ENCODE results near the gene PNPLA5.
"Not testable (repeated sequence)": the region's sequence is repeated elsewhere in the genome, so short reads cannot be mapped to it uniquely, and the experiment has no call there.

The PNPLA5 gene

DNA sequence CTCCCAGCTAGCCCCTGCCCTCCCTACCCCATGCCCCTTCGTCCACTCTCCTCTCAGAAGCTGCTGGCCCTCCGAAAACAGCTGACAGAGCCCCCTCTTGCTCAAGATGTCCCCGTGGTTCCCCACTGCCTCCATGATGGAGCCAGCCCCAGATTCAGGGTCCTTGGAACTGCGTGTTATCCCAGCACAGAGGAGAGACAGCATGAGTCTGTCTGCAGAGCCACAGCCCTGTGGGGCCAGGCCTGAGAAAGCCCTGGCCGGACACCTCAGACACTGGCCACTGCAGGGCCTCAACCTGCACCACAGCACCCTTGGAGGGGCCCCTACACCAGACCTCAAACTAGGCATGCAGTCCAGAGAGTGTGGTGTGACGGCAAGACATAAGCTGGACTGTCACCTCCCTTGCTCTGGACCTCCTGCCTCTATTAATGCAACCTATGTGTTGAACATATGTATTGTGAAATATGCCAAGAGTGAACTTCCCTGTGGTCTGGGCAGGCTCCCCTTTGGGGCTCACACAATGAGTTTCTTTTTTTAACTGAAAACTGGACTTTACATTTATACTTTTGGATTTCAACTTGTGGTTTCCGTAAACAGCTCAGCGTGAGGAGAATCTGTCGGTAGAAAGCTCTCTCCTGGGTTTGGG, 9.6 kb downstream of the PNPLA5 start:
- Histone ChIP-seq H3K27me3 (replicated peaks; ENCODE audit: control insufficient read depth, insufficient read depth, low read length, poor library complexity, severe bottlenecking) (no peaks in the 10 kb centered on the region), H3K4me1 (ENCODE audit: control insufficient read depth, insufficient read depth, low read length, poor library complexity, severe bottlenecking) (no peaks in the 10 kb centered on the region), H3K36me3 (ENCODE audit: control insufficient read depth, insufficient read depth, low read length) (no peaks in the 10 kb centered on the region), H3K4me3 (ENCODE audit: insufficient read depth, low read depth, low read length, poor library complexity, severe bottlenecking) (no peak overlapping the region), H3K27ac (ENCODE audit: insufficient read depth, low read length, poor library complexity, severe bottlenecking) (no peak overlapping the region), H3K9me3 (ENCODE audit: control insufficient read depth, low read length) (no peaks in the 10 kb centered on the region)
- no peak for DNase-seq

DNA sequence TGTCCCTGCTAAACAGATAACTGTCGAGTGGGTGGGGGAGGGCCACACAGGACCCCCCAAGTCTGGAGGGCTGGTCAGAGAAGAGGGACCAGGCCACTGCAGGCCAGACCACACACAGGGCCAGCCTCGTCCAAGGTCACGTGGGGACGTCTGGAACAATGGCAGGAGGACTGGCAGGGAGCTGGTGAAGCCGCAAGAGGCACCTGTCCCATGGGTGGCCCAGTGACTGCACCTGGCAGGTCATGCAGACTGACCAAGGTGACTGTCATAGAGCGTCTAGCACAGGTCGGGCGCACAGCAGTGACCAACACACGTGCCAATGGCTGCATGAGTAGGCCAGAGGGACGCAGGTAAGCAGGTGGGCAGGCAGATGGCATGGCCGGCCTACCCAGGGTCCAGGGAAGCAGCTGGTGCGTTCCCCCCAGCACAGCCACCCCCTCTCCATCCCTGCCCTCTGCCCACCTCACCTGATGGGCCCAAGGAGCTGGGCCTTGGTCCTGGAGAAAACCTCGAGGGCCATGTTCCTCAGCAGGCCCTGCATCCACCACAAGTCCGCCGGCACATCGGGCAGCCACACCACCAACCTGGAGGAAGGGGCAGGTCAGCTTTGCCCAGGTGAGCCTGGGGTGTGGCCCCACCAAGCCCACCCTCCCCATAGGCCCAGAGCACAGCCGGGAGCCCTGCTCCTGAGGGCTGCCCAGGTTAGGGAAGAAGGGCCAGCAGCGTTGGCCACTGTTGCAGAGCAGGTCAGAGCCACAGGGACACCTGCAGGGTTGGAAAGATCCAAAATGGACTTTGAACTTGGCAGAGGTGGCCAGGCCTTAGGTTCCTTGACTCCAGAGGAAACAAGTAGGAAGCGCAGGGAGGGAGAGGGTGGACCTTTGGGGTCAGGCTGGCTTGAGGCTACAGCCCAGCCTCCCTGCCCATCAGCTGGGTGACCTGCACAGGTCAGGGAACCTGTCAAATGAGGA, 10.4 kb downstream of the PNPLA5 start:
- no peak overlapping the region for H3K27ac ChIP-seq (ENCODE audit: insufficient read depth, low read length, poor library complexity, severe bottlenecking)
- no peak overlapping the region for H3K4me3 ChIP-seq (ENCODE audit: insufficient read depth, low read depth, low read length, poor library complexity, severe bottlenecking)
- no peaks in the 10 kb centered on the region for H3K9me3 ChIP-seq (ENCODE audit: control insufficient read depth, low read length)
- no peak for DNase-seq
- no peaks in the 10 kb centered on the region for H3K36me3 ChIP-seq (ENCODE audit: control insufficient read depth, insufficient read depth, low read length)
- H3K4me1 ChIP-seq (ENCODE audit: control insufficient read depth, insufficient read depth, low read length, poor library complexity, severe bottlenecking): no peaks in the 10 kb centered on the region
- H3K27me3 ChIP-seq (replicated peaks; ENCODE audit: control insufficient read depth, insufficient read depth, low read length, poor library complexity, severe bottlenecking): no peaks in the 10 kb centered on the region

DNA sequence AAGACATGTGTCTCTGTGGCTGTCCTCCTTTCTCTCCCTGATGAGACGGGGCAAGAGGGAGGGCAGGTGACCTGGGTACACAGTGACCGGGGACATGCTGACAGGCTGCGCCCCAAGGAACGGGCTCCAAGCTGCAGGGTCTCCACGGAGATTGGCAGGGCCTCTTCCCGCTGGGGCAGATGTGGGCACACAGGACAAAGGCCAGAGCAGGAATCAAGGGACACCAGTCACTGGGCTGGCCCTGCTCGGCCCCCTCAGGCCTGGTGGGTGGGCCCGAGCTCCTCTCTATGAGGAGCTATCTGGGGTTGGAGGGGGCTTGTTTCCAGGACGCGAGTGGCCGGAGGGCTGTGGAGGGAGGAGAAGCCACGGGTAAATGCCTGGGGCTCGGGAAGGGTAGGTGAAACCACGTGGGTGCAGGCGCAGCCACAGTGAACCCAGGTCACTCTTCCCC, 11.2 kb downstream of the PNPLA5 start:
- Histone ChIP-seq H3K4me3 (ENCODE audit: insufficient read depth, low read depth, low read length, poor library complexity, severe bottlenecking) (no peak overlapping the region), H3K4me1 (ENCODE audit: control insufficient read depth, insufficient read depth, low read length, poor library complexity, severe bottlenecking) (no peaks in the 10 kb centered on the region), H3K27me3 (replicated peaks; ENCODE audit: control insufficient read depth, insufficient read depth, low read length, poor library complexity, severe bottlenecking) (no peaks in the 10 kb centered on the region), H3K27ac (ENCODE audit: insufficient read depth, low read length, poor library complexity, severe bottlenecking) (no peak overlapping the region), H3K9me3 (ENCODE audit: control insufficient read depth, low read length) (no peaks in the 10 kb centered on the region), H3K36me3 (ENCODE audit: control insufficient read depth, insufficient read depth, low read length) (no peaks in the 10 kb centered on the region)
- no peak for DNase-seq

DNA sequence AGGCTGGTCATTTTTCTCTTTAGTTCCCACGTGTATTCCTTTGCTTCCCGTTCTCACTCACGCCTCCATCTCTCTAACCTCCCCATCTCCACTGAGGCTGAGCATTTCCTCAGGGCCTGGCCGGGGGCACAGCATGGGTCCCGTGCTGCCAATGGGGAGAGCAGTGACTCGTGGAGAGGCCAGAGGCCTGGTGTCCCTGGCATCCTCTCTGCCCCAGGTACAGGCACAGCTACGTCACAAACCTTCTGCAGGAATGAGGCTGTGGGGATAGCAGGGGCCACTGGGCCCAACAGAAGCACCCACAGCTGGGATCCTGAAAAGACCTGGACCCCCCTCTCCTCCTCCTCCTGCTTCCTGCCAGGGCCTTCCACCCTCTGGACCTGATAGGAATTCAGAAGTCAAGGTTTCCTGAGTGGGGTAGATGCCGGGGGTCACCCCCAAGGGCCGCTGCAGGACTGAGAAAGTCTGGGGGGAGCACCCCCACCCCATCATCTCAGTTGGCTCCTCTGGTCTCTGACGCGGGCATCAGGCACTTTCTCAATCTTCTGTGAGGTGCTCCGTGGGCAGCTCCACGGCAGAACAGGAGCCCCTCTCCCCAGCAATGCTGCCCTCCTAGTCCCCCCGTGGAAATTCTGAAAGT, 11.8 kb downstream of the PNPLA5 start:
- Histone ChIP-seq H3K27me3 (replicated peaks; ENCODE audit: control insufficient read depth, insufficient read depth, low read length, poor library complexity, severe bottlenecking) (no peaks in the 10 kb centered on the region), H3K9me3 (ENCODE audit: control insufficient read depth, low read length) (no peaks in the 10 kb centered on the region), H3K4me3 (ENCODE audit: insufficient read depth, low read depth, low read length, poor library complexity, severe bottlenecking) (no peak overlapping the region), H3K4me1 (ENCODE audit: control insufficient read depth, insufficient read depth, low read length, poor library complexity, severe bottlenecking) (no peaks in the 10 kb centered on the region), H3K27ac (ENCODE audit: insufficient read depth, low read length, poor library complexity, severe bottlenecking) (no peak overlapping the region), H3K36me3 (ENCODE audit: control insufficient read depth, insufficient read depth, low read length) (no peaks in the 10 kb centered on the region)
- no peak for DNase-seq

DNA sequence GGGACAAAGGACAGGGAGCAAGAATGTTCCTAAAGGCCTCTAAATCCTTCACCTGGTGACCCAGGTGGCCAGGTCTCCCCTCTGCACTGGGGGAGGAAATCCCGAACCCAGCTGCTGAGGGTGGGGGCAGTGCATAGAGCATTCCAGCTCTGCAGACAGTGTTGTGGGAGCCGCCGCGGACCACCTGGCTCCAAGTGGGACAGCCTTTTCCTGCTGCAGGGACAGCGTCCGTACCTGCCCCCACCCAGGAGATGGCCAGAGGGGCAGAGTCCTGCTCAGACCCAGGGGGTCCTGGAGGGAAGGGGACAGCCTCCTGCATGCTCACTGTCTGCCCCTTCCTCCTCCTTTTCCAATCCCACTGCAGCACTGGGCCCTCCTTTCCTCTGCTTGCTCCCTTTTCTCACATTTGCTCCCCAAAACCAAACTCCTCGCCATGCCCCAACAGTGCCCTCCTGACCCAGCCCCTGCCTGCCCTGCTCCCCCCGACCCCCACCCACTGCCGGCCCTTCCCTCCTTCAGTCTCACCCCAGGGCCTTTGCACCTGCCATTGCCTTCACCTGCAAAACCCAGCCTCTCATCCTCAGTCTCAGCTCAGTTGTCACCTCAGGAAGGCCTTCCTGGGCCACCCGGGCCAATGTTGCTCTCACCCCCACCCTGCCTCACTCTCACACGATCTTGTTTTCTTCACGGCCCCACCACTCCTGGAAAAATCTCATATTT, 12.8 kb downstream of the PNPLA5 start:
- Histone ChIP-seq H3K9me3 (ENCODE audit: control insufficient read depth, low read length) (no peaks in the 10 kb centered on the region), H3K36me3 (ENCODE audit: control insufficient read depth, insufficient read depth, low read length) (no peaks in the 10 kb centered on the region), H3K27ac (ENCODE audit: insufficient read depth, low read length, poor library complexity, severe bottlenecking) (no peak overlapping the region), H3K27me3 (replicated peaks; ENCODE audit: control insufficient read depth, insufficient read depth, low read length, poor library complexity, severe bottlenecking) (no peaks in the 10 kb centered on the region), H3K4me1 (ENCODE audit: control insufficient read depth, insufficient read depth, low read length, poor library complexity, severe bottlenecking) (no peaks in the 10 kb centered on the region), H3K4me3 (ENCODE audit: insufficient read depth, low read depth, low read length, poor library complexity, severe bottlenecking) (no peak overlapping the region)
- no peak for DNase-seq

DNA sequence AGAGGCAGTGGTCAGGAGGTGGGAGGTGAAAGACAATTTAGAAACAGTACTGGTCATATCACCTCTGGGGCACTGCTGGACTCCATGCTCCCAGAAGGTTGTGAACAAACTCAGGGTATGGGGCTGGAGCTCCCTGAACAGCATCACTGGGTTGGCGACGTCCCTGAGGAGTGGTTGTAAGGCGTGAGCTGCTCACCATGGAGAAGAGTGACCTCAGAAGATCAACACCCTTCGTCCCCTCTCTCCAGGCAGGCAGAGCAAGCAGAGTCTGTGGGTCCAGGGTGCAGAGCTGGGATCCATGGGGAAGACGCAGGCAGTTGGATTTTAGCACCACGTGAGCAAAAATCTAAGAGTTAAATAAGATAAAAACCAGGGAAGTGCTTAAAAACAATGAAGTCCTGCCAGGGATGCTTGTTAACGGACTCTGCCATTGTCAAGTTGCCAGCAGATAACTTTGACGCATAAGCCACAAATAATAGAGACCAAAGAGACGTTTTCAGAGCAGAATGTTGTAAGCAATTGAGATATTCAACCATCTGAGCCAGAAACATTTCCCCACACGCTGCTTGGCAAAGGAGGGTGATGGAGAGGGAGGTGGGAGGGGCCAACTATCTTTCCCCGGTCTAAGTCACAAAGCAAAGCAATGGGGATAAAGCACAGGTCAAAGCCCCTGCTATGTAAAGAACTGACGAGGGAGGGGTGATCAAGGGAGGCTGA, 13.6 kb downstream of the PNPLA5 start:
- H3K27me3 ChIP-seq (replicated peaks; ENCODE audit: control insufficient read depth, insufficient read depth, low read length, poor library complexity, severe bottlenecking): no peaks in the 10 kb centered on the region
- no peaks in the 10 kb centered on the region for H3K36me3 ChIP-seq (ENCODE audit: control insufficient read depth, insufficient read depth, low read length)
- H3K9me3 ChIP-seq (ENCODE audit: control insufficient read depth, low read length): no peaks in the 10 kb centered on the region
- H3K27ac ChIP-seq (ENCODE audit: insufficient read depth, low read length, poor library complexity, severe bottlenecking): no peak overlapping the region
- H3K4me3 ChIP-seq (ENCODE audit: insufficient read depth, low read depth, low read length, poor library complexity, severe bottlenecking): no peak overlapping the region
- H3K4me1 ChIP-seq (ENCODE audit: control insufficient read depth, insufficient read depth, low read length, poor library complexity, severe bottlenecking): no peaks in the 10 kb centered on the region
- DNase-seq: no peak

DNA sequence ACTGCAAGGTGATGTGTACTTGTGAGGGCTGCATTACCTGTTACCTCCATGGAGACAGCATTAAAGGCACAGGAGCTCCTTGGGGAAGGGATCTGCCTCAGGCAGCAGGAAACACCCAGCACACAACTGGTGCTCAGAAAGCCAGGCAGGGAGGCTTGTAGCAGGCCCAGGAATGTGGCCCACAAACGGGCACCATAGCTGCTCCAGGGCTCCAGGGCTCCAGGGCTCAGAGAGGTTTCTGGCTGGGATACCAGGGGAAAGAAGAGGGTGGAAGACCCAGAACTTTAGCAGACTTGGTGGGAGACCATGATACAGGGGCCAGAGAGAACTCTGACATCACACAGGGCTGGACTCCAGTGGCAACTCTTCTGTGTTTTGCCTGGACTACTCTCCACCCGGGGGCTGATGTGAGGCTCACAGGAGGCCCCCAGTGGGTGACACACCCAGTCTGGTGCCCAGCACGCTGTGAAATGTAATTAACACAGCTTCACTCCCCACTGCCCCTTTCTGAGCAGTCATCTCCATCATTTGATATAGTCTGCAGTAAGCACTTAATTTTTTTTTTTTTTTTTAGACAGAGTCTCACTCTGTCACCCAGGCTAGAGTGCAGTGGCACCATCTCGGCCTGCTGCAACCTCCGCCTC, 14.8 kb downstream of the PNPLA5 start:
- H3K9me3 ChIP-seq (ENCODE audit: control insufficient read depth, low read length): no peaks in the 10 kb centered on the region
- H3K27ac ChIP-seq (ENCODE audit: insufficient read depth, low read length, poor library complexity, severe bottlenecking): no peak overlapping the region
- DNase-seq: no peak
- H3K4me1 ChIP-seq (ENCODE audit: control insufficient read depth, insufficient read depth, low read length, poor library complexity, severe bottlenecking): no peaks in the 10 kb centered on the region
- H3K36me3 ChIP-seq (ENCODE audit: control insufficient read depth, insufficient read depth, low read length): no peaks in the 10 kb centered on the region
- H3K4me3 ChIP-seq (ENCODE audit: insufficient read depth, low read depth, low read length, poor library complexity, severe bottlenecking): no peak overlapping the region
- no peaks in the 10 kb centered on the region for H3K27me3 ChIP-seq (replicated peaks; ENCODE audit: control insufficient read depth, insufficient read depth, low read length, poor library complexity, severe bottlenecking)

DNA sequence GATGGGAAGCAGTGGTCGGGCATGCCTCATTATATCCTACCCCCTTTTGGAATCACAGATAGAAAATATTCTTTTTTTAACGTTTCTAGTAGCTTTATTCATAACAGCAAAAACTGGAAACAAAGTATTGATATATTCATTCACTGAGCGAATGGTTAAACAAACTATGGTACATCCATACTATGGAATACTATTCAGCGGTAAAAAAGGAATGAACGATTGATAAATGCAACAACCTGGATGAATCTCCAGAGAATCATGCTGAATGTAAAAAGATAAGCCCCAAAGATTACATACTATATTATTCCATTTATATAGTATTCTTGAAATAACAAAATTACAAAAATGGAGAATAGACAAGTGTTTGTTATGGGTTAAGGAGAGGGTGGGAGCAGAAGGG, 22.0 kb downstream of the PNPLA5 start:
- Histone ChIP-seq H3K36me3 (ENCODE audit: control insufficient read depth, insufficient read depth, low read length) (no peaks in the 10 kb centered on the region), H3K27ac (ENCODE audit: insufficient read depth, low read length, poor library complexity, severe bottlenecking) (no peak overlapping the region), H3K4me3 (ENCODE audit: insufficient read depth, low read depth, low read length, poor library complexity, severe bottlenecking) (no peak overlapping the region), H3K27me3 (replicated peaks; ENCODE audit: control insufficient read depth, insufficient read depth, low read length, poor library complexity, severe bottlenecking) (no peaks in the 10 kb centered on the region), H3K4me1 (ENCODE audit: control insufficient read depth, insufficient read depth, low read length, poor library complexity, severe bottlenecking) (no peaks in the 10 kb centered on the region), H3K9me3 (ENCODE audit: control insufficient read depth, low read length) (no peaks in the 10 kb centered on the region)
- no peak for DNase-seq

DNA sequence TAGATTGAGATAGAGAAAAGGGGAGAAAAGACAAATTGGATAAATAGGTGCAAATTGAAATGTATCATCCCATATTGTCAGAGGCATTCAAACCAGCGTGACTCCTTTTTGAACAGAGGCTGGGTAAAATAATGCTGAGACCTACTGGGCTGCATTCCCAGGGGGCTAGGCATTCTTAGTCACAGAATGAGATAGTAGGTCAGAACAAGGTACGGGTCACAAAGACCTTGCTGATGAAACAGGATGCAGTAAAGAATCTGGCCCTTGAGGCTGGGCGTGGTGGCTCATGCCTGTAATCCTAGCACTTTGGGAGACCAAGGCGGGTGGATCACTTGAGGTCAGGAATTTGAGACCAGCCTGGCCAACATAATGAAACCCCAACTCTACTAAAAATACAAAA, 22.8 kb downstream of the PNPLA5 start:
- H3K4me1 ChIP-seq (ENCODE audit: control insufficient read depth, insufficient read depth, low read length, poor library complexity, severe bottlenecking); H3K4me3 ChIP-seq (ENCODE audit: insufficient read depth, low read depth, low read length, poor library complexity, severe bottlenecking); H3K36me3 ChIP-seq (ENCODE audit: control insufficient read depth, insufficient read depth, low read length); H3K27ac ChIP-seq (ENCODE audit: insufficient read depth, low read length, poor library complexity, severe bottlenecking); H3K9me3 ChIP-seq (ENCODE audit: control insufficient read depth, low read length); H3K27me3 ChIP-seq (replicated peaks; ENCODE audit: control insufficient read depth, insufficient read depth, low read length, poor library complexity, severe bottlenecking); DNase-seq: not testable (repeated sequence)

All from effector memory CD4-positive, alpha-beta T cell (primary cell).